ENCODE measurements around the gene NR1H3.
"Not testable (repeated sequence)": the region's sequence is repeated elsewhere in the genome, so short reads cannot be mapped to it uniquely, and the experiment has no call there.

NR1H3 gene

GRCh38 chr11:47257517-47258316 is at the start of gene NR1H3:
Gene NR1H3, plus strand, starts transcription at chr11:47257996. Its CDS starts 1,221 bp downstream, at chr11:47259217.
- TF ChIP-seq CTCF (IDR thresholded peaks at IDR 0.05; ENCODE audit: low read depth, low read length, missing control alignments): peak; percentile 88
- in situ Hi-C loops (cut with HindIII; ENCODE audit: low pct_ligation_motif_present, low sequenced_read_pairs): no loop called here
- DNase-seq: peak; percentile 40
- Histone ChIP-seq H3K36me3 (replicated peaks) (no peaks in the 10 kb centered on the region), H3K4me3 (ENCODE audit: low read depth, low read length) (peak within 1 kb of the TSS; percentile 38), H3K27me3 (replicated peaks) (no peaks in the 10 kb centered on the region), H3K27ac (no peak within 1 kb of the TSS)

GRCh38 chr11:47208008-47208552 is 49.7 kb upstream of the NR1H3 start:
- H3K27me3 ChIP-seq (replicated peaks); H3K36me3 ChIP-seq (replicated peaks); H3K27ac ChIP-seq; DNase-seq; H3K4me3 ChIP-seq (ENCODE audit: low read depth, low read length); in situ Hi-C loops (cut with HindIII; ENCODE audit: low pct_ligation_motif_present, low sequenced_read_pairs): not testable (repeated sequence)

GRCh38 chr11:47208628-47209027 is 49.2 kb upstream of the NR1H3 start:
- Histone ChIP-seq H3K27ac (no peak overlapping the region), H3K36me3 (replicated peaks) (no peaks in the 10 kb centered on the region), H3K27me3 (replicated peaks) (no peaks in the 10 kb centered on the region), H3K4me3 (ENCODE audit: low read depth, low read length) (no peak overlapping the region)
- in situ Hi-C loops (cut with HindIII; ENCODE audit: low pct_ligation_motif_present, low sequenced_read_pairs): no loop called here
- DNase-seq: no peak
- TF ChIP-seq CTCF (IDR thresholded peaks at IDR 0.05; ENCODE audit: low read depth, low read length, missing control alignments): no peak

- no peak overlapping the region for H3K27ac ChIP-seq
- H3K36me3 ChIP-seq (replicated peaks): no peaks in the 10 kb centered on the region
- TF ChIP-seq CTCF (IDR thresholded peaks at IDR 0.05; ENCODE audit: low read depth, low read length, missing control alignments): no peak
- no peak overlapping the region for H3K4me3 ChIP-seq (ENCODE audit: low read depth, low read length)
- DNase-seq: no peak
- in situ Hi-C loops (cut with HindIII; ENCODE audit: low pct_ligation_motif_present, low sequenced_read_pairs): no loop called here
- no peaks in the 10 kb centered on the region for H3K27me3 ChIP-seq (replicated peaks)
Observed at GRCh38 chr11:47212938-47213337, 44.9 kb upstream of the NR1H3 start.

GRCh38 chr11:47213950-47214565 is 43.7 kb upstream of the NR1H3 start:
- peak overlapping the region; percentile 68 for H3K4me3 ChIP-seq (ENCODE audit: low read depth, low read length)
- in situ Hi-C loops (cut with HindIII; ENCODE audit: low pct_ligation_motif_present, low sequenced_read_pairs): no loop called here
- DNase-seq: peak; percentile 57
- H3K36me3 ChIP-seq (replicated peaks): no peaks in the 10 kb centered on the region
- TF ChIP-seq CTCF (IDR thresholded peaks at IDR 0.05; ENCODE audit: low read depth, low read length, missing control alignments): no peak
- no peaks in the 10 kb centered on the region for H3K27me3 ChIP-seq (replicated peaks)
- H3K27ac ChIP-seq: peak overlapping the region; percentile 35

GRCh38 chr11:47215366-47215910 is 42.4 kb upstream of the NR1H3 start:
- TF ChIP-seq CTCF (IDR thresholded peaks at IDR 0.05; ENCODE audit: low read depth, low read length, missing control alignments): no peak
- in situ Hi-C loops (cut with HindIII; ENCODE audit: low pct_ligation_motif_present, low sequenced_read_pairs): no loop called here
- peak overlapping the region; percentile 59 for H3K27ac ChIP-seq

More at GRCh38 chr11:47215366-47215910, 42.4 kb upstream of the NR1H3 start:
- Histone ChIP-seq H3K27me3 (replicated peaks) (no peaks in the 10 kb centered on the region), H3K4me3 (ENCODE audit: low read depth, low read length) (peak overlapping the region; percentile 68), H3K36me3 (replicated peaks) (no peaks in the 10 kb centered on the region)
- no peak for DNase-seq

All from brain microvascular endothelial cell (primary cell).